Melanocyte of skin (primary cell): Measurements from ENCODE around the gene PABPC1L. TPM values are rescaled to one million over a fixed set of nuclear protein-coding genes. Genes with fewer than 3 reads are reported as not detected.

Source experiments
- total RNA-seq, 2 donors: library from RNA; depleted of rRNA; stranded (reverse); fragments of >200 nt; gene quantifications; 2 replicates each; pipeline ENCODE4 v1.2.3, GENCODE V29; 2012

Gene PABPC1L
- 10 to 100 TPM; 13.1 to 19.0 TPM for total RNA-seq

GRCh38 chr20:44909872-44910689, at the start of gene PABPC1L:
TSS of gene PABPC1L (plus strand) at chr20:44910060. CDS start at chr20:44910144, 84 bp downstream.

GRCh38 chr20:44885392-44886265, 24.2 kb upstream of the PABPC1L start, which contains the start of gene YWHAB:
TSS of gene YWHAB (plus strand) at chr20:44885705. CDS start at chr20:44901534, 15,829 bp downstream.

GRCh38 chr20:44960103-44960852, 50.4 kb downstream of the PABPC1L start, which contains the start of gene TOMM34:
TSS of gene TOMM34 (minus strand) at chr20:44960397. CDS start at chr20:44960333, 64 bp downstream.

GRCh38 chr20:44966030-44966961, 56.4 kb downstream of the PABPC1L start, which contains the start of gene STK4:
TSS of gene STK4 (plus strand) at chr20:44966512. CDS start at chr20:44966569, 57 bp downstream.

Other genes starting within 250 kb of the PABPC1L start
- 1 to 10 TPM in 1 of 2 donors, under 1 TPM in 1; 0.69 to 1.3 TPM for gene CCN5, start 194.7 kb upstream of the PABPC1L start, total RNA-seq
- under 1 TPM; 0.34 to 0.67 TPM for gene KCNK15, start 164.2 kb upstream of the PABPC1L start, total RNA-seq
- gene RIMS4, start 99.5 kb upstream of the PABPC1L start, total RNA-seq, result under 1 TPM in 1 of 2 donors, not detected in 1; under 0.01 TPM
- 100 to 1,000 TPM; 156 to 160 TPM for gene YWHAB, start 24.4 kb upstream of the PABPC1L start, total RNA-seq
- gene TOMM34, start 50.3 kb downstream of the PABPC1L start, total RNA-seq, result 10 to 100 TPM; 16.5 to 18.6 TPM
- 10 to 100 TPM; 23.4 to 39.0 TPM for gene STK4, start 56.5 kb downstream of the PABPC1L start, total RNA-seq
- under 1 TPM; 0.34 to 0.67 TPM for gene KCNS1, start 191.1 kb downstream of the PABPC1L start, total RNA-seq
- not detected for gene WFDC5, start 205.1 kb downstream of the PABPC1L start, total RNA-seq
- gene WFDC12, start 214.4 kb downstream of the PABPC1L start, total RNA-seq, result not detected